ENCODE results near the gene UAP1.

The UAP1 gene

GRCh38 chr1:162621256-162621655 lies 59.7 kb downstream of the UAP1 start:
- no peak for DNase-seq

- no peak for DNase-seq
These were observed 64.2 kb downstream of the UAP1 start for GRCh38 chr1:162625679-162626078.

GRCh38 chr1:162626094-162626493 lies 64.6 kb downstream of the UAP1 start:
- DNase-seq = no peak

GRCh38 chr1:162626761-162627160 lies 65.2 kb downstream of the UAP1 start:
- DNase-seq = no peak

GRCh38 chr1:162627662-162628296 lies 66.3 kb downstream of the UAP1 start:
- no peak for DNase-seq

- DNase-seq = no peak
These were observed 67.6 kb downstream of the UAP1 start for GRCh38 chr1:162629077-162629627.

- no peak for DNase-seq
These were observed 68.1 kb downstream of the UAP1 start for GRCh38 chr1:162629651-162630050.

GRCh38 chr1:162631546-162632191 lies 70.1 kb downstream of the UAP1 start:
- no peak for DNase-seq

- no peak for DNase-seq
These were observed 70.7 kb downstream of the UAP1 start, which contains the start of gene DDR2 for GRCh38 chr1:162632217-162632666. TSS of gene DDR2 (plus strand) at chr1:162632464. CDS start at chr1:162719064, 86,600 bp downstream.

- no peak for DNase-seq
These were observed 71.2 kb downstream of the UAP1 start for GRCh38 chr1:162632698-162633080.

- no peak for DNase-seq
These were observed 71.7 kb downstream of the UAP1 start for GRCh38 chr1:162633081-162633762.

GRCh38 chr1:162635418-162635817 lies 73.9 kb downstream of the UAP1 start:
- no peak for DNase-seq

GRCh38 chr1:162639718-162640117 lies 78.2 kb downstream of the UAP1 start:
- DNase-seq = no peak

- no peak for DNase-seq
These were observed 79.6 kb downstream of the UAP1 start for GRCh38 chr1:162641114-162641513.

- no peak for DNase-seq
These were observed 83.4 kb downstream of the UAP1 start for GRCh38 chr1:162644986-162645314.

GRCh38 chr1:162645666-162646065 lies 84.1 kb downstream of the UAP1 start:
- DNase-seq = no peak

GRCh38 chr1:162649583-162649982 lies 88.1 kb downstream of the UAP1 start:
- no peak for DNase-seq

Measured in effector CD8-positive, alpha-beta T cell (primary cell).